Epithelial cell of prostate (primary cell): ENCODE measurements around the gene CSNK1G1.
"Not testable (repeated sequence)": the region's sequence is repeated elsewhere in the genome, so short reads cannot be mapped to it uniquely, and the experiment has no call there.

Experiments used
- DNase-seq: peaks from one replicate; pipeline ENCODE4 v3.0.0-alpha.2; 2011; ENCODE audit warnings: low read depth, low spot score
- H3K27ac ChIP-seq: fragments of 450-650 bp; 2 replicates; pipeline ENCODE4 v1.5.1; 2017; ENCODE audit warnings: mild to moderate bottlenecking

CSNK1G1 gene

DNA sequence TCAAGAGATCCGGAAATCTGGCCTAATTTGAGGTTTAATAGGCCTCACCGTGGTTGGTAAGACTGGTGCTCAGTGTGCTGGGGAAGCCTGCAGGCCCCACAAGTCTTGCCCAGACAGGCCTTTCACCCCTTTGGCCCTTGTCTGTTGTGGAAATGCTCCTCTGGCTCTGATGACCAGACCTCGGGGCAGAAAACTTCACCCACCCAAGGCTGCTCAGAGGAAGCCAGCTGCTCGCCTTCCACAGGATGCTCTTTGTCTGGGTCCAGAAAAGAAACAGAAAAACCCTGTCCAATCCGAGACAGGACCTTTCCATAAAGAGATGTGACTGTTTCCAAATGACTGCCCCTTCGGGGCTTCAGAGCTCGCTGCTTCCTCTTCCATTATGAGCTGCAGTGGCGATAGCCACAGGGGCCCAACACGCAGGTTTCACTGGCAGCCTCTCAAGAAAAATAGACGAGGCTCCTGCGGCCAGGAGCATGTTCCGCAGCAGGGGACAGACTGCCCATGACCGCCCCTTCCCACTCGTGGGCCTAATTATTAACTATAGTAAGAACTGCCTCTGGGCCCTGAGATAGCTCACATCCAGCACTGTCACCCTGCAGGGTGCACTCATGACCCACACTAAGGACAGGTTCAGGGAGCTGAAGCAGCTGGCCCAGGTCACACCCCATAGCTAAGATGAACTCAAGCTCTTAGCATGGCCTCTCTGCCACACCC, 211.2 kb downstream of the CSNK1G1 start:
- no peak for DNase-seq
- no peak overlapping the region for H3K27ac ChIP-seq

DNA sequence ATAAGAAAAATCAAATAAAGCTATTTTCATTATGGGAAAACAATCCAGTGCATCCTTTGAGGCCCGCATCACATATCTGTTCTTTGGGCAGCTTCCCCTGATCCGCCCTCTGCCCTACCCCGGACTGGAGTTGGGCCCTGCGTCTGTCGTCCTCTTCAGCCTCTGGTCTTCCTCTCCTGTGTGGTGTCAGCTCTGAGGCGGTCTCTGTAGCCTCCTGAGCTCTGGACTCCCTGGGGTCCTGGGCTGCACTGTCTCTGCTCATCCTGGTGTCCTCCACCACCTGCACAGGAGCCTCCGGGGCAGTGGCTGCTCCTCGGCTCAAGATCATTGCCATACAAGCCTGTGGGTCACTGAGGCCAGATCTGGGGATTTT, 211.8 kb downstream of the CSNK1G1 start:
- no peak overlapping the region for H3K27ac ChIP-seq

DNA sequence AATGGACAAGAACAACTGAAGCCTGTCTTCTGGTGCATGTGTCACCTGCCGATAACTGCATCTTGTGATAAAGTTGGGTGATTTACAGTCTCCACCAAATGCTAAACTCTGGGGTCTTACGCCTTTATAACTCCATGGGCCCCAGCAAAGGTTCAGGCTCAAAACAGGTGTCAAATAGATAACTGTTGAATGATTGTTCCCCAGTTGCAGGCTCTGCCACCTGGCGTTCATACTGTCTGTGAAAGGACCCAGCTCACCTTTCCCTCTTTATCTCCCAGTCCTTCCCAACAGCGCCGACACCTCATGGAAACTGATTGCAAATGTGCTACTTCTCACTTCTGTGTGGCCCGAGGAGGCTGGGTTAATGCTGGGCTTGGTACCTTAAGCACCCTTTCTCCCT, 212.7 kb downstream of the CSNK1G1 start:
- no peak overlapping the region for H3K27ac ChIP-seq

More for the DNA sequence above, 211.8 kb downstream of the CSNK1G1 start:
- no peak for DNase-seq

DNA sequence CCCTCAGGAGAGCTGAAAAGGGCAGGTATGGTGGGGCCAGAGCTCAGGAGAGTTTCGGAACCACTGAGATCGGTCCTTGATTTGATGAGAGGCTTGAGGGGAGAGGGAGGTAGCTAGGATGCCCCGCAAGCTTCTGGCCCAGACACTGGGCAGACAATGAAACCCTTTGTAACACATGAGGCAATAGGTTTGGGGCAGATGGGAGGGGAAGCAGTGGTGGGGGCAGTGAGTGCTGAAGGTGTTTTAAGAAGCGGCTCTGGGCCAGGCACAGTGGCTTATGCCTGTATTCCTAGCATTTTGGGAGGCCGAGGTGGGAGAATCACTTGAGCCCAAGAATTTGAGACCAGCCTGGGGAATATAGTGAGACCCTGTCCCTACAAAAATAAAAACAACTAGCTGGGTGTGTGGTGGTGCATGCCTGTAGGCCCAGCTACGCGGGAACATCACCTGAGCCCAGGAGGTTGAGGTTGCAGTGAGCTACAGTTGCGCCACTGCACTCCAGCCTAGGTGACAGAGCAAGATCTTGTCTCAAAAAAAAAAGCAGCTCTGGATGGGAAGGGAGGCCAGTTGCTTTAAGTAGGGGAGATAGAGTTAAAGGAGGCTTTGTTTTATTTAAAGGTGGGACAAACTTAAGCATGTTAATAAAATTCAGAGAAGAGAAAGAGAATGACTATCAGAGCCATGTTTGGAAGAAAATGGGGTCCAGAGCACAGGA, 214.0 kb downstream of the CSNK1G1 start:
- H3K27ac ChIP-seq: no peak overlapping the region
- no peak for DNase-seq

More for the DNA sequence above, 212.7 kb downstream of the CSNK1G1 start:
- DNase-seq: no peak

DNA sequence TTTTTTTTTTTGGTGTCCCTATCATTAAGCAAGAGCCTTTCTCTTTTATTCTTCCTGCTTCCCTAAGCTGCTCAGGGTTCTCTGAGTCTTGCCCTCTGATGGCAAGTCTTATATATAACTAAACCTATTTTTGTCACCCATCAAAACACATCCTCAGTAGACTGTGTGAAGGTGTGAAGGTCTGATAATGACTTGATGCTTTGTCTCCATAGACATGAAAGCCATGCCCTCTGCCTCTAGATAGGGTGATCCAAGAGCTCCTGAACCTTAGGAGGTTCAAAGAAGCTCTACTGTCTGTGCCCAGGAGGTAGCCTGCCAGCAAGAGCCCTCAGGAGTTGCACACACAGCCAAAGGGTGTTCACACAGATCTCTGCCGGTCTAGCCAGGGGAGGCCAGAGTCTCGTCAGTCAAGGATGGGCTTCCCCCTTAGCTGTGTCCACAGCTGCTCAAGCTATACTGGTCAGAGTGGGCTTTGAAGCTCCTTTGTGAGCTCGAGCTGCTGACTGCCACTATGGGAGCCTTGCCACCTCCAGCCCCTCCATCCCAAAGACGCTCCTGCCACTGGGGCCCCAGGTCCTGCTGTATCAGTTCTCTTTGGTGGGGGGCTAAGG, 217.5 kb downstream of the CSNK1G1 start:
- no peak overlapping the region for H3K27ac ChIP-seq
- no peak for DNase-seq

DNA sequence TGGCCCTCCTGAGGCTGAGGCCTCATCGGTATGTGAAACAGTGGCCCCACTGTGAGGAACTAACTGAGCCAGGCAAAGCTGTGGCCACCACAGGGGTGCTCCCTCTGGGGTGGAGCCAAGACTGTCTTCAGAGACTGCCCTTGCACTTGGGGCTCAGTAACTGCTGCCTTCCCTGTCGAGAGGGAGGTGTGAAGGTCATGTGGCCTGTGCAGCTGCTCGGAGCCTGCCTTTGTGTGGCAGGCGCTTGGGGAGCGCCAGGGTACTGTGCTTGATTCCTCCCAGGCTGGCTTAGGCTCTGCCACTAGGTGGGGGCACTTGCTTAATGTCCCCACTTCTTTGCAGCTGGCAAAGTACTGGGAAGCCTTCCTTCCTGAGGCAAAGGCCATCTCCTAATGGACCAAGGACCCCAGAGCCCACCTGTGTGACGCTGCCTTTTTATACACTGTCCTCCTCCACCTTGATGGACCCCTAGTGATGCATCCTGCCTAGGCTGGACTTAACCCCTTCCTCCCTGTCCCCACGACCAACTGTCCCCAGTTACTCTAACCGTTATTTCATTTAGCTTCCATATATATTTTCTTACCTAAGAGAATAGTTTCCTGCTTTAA, 218.6 kb downstream of the CSNK1G1 start:
- no peak overlapping the region for H3K27ac ChIP-seq
- no peak for DNase-seq

DNA sequence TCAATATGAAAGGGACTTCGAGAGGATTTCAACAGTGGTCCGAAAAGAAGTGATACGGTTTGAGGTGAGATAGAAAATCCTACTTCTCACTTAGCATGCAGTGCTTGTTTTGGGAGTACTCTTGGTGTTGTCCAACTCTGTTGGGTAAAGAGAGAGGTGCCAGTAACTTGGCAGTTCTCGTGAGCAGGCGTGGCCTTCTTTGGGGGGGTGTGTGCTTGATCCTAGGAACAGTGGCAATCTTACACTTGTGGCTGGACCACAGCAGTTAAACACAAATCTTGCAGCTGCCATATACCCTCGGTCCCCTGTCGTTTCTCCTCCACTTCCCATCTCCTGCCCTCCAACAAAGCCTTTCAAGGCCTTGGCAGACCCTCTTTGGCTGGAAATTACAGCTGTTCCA, 219.6 kb downstream of the CSNK1G1 start:
- no peak for DNase-seq
- no peak overlapping the region for H3K27ac ChIP-seq

DNA sequence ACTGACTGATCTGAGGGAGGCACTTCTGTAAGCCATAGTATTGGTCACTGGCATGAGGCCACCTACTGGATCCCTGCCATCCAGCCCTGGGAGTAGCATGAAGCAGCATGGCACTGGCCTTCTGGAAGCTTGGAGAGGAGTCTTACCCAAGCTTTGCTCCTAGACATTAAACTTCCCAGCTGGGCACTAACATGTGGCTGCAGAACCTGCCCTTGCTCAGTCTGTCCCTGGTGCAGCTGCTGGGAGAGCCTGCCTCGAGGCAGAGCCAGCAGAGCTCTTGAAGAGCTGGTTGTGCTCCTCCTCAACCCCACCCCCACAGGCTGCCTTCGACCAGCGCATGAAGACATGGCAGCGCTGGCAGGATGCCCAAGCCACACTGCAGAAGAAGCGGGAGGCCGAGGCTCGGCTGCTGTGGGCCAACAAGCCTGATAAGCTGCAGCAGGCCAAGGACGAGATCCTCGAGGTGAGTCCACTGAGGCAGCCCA, 221.6 kb downstream of the CSNK1G1 start:
- DNase-seq: no peak
- H3K27ac ChIP-seq: no peak overlapping the region

DNA sequence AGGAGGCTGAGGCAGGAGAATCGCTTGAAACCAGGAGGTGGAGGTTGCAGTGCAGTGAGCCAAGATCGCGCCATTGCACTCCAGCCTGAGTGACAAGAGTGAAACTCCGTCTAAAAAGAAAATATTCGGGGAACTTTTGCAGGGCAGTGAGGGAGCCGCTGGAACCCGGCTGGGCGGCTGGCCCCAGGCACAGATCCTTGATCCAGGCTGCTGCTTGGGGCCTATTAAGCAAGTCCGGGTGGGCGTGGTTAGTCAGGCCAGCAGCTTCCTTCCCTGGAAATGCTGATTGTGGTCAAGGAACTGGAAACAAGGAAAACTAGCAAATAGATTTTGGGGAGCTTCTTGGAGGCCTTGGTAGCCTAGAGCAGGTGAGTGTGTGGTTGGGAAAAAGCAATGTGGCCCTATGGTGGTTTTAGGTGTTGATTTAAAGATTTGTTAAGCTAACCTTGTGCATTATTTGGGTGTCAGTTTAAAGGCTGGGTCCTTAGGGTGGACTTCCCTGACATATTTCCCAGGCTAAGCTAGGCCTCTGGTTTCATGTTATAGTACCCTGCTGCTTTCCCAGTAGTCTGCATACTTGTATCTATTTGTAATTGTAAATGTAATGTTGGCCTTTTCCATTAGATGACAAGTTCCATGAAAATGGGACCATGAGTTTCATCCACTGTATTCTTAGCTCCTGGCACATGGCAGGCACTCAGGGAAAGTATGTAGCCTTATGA, 222.2 kb downstream of the CSNK1G1 start:
- H3K27ac ChIP-seq: no peak overlapping the region
- DNase-seq: no peak

DNA sequence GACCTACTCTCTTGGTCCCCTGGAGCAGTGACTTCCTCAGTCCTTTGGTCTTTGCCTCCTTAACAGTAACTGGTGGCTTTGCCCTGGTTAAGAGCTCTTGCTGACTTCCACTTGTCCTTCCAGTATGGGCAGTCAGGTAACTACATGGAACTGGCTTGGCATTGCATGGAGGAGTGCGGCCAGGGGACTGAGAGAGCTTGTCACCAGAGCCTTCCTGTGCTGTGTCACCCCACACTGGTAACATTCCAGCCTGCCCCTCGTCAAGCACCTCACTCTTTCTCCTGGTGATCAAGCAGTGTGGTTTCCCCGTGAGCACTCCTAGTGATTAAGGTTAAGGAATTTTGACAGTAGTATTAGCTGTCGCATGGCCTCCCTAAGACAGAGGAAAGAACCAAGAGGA, 223.8 kb downstream of the CSNK1G1 start:
- no peak overlapping the region for H3K27ac ChIP-seq
- no peak for DNase-seq

DNA sequence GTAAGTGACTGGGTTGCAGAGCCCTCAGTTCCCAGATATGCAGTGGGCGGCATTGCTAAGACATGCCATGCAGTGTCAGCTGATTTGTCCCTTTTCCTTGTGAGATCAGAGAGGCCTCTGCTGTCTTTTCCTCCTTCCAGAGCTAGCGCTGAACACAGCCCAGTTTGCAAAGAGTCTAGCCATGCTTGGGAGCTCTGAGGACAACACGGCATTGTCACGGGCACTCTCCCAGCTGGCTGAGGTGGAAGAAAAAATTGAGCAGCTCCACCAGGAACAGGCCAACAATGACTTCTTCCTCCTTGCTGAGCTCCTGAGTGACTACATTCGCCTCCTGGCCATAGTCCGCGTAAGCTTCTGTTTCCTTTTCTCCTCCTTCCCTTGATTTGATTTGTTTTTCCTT, 224.4 kb downstream of the CSNK1G1 start:
- DNase-seq: no peak
- no peak overlapping the region for H3K27ac ChIP-seq

DNA sequence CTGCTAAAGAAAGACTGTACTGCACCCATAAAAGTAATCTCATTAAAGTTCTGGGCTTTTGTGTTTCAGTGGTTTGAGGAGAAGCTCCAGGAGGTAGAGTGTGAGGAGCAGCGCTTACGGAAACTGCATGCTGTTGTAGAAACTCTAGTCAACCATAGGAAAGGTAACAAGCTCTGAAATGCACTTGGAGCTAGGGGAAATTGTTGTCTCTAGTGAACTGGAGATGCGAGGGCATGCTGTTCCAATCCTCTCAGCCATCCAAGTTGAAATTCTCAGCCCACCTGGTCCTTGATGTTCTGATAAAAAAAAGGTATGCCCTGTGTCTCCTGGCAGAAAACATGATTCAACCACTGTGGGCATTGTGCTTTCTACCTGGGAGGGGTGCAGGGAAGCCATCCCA, 225.8 kb downstream of the CSNK1G1 start:
- DNase-seq: no peak
- H3K27ac ChIP-seq: no peak overlapping the region

DNA sequence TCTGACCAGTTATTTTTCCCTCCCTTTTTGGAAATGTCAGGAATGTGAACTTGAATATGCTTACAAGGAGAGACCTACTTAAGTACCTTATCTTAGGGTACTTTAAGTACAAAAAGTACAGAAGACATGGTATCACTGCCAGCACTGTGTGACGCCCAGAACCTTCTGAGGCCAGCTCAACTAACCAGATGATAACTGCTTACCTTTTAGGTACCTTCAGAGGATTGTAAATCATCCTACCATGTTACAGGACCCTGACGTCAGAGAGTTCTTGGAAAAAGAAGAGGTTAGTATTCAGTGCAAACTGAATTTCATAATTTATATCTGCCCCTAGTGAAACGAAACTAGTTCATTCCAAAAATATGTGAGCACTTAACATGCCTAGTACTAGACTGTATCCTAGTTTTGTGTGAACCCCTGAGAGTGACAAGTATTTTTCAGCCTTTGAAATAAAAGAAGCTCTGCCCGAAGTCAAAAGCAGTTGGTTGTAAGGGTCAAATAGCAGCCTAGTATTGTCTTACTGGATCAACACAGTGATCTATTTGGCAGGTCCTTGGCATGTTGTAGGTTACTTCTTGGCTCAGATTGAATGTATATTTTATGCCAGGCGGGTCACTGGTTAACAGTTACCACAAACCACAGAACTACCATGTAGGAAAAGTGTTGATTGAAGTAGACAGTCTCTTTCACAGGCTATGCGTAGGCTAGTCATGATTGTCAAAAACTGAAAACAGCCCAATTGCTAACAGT, 228.3 kb downstream of the CSNK1G1 start:
- DNase-seq: no peak
- H3K27ac ChIP-seq: no peak overlapping the region

DNA sequence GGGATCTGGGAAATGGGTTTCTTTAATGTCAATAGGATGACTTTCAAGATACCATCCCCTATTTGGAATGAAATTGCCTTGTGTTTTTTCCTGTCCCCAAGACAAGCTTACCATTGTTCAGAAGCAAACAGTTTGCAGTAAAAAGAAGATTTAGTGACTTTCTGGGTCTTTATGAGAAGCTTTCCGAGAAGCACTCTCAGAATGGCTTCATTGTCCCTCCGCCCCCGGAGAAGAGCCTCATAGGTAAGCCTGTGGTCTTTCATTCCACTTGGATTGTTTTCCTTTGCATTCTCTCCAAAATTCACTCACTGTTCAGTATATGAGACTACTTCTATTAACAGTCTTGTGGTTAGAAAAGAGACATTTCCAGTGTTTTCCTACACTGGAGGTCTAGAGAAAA, 230.0 kb downstream of the CSNK1G1 start:
- no peak overlapping the region for H3K27ac ChIP-seq
- no peak for DNase-seq

DNA sequence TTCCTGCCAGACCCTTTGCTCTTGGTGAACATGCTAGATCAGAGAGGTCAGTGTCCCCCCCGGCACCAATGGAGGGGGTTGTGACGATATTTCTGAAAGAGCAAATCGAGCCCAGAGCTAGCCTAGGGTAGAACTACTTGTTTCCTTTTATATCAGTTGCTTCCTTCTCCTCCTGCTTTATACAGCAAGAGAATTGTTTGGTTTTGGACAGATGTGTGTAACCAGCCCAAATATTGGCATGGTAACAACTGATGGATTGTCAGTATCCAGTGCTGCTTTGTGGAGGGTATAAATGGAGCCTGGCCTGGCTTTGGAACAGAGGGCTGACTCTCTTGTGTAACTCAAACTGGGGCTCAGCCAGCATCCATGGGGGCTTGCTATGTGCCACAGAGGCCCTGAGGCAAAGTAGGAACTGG, 233.0 kb downstream of the CSNK1G1 start:
- no peak for DNase-seq
- H3K27ac ChIP-seq: no peak overlapping the region

DNA sequence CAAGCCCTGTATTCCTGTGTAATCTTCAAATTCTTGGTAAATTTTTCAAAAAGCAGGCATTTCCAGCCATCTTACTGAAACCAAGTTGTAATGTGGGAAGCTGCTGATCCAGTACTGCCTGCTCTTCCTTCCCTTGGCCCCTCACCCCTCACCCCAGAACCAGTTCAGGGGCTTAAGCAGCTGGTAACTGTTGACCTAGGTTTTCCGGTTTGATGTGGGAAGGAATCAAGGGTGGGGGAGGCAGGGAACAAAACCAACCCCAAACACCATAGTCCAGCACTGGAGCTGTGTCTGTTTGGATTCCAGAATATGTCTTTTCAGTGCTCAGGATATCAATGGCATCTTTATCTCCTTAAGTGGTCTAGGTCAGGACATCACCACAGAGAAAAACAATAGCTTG, 233.5 kb downstream of the CSNK1G1 start:
- no peak overlapping the region for H3K27ac ChIP-seq
- DNase-seq: no peak

DNA sequence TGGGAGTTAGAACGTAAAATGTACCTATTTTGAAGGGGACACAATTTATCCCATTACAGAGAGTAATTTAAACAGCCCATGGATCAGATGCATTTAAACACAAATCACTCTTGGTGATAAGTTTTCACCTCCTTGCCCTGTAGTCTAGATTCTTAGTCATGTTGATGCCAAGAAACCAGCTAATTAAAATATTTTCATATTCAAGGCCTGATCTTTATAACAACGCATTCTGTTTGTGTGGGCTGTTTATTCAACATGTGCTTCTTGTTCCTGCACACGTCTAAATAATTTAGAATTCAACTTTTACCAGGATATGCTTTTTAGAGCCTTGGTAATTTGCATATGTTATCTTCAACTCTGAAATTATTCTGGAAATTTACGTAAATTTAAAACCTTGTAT, 234.4 kb downstream of the CSNK1G1 start:
- DNase-seq: no peak
- no peak overlapping the region for H3K27ac ChIP-seq

DNA sequence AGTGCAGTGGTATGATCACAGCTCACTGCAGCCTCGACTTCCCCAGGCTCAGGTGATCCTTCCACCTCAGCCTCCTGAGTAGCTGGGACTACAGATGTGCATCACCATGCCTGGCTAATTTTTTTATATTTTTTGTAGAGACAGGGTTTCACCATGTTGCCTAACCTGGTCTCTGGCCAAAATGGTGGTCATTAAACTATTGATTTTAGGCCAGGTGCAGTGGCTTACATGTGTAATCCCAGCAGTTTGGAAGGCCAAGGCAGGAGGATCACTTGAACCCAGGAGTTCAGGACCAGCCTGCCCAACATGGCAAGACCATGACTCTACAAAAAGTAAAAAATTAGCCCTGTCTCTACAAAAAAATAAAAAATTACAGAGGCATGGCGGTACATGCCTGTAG, 235.7 kb downstream of the CSNK1G1 start:
- H3K27ac ChIP-seq, DNase-seq: not testable (repeated sequence)

DNA sequence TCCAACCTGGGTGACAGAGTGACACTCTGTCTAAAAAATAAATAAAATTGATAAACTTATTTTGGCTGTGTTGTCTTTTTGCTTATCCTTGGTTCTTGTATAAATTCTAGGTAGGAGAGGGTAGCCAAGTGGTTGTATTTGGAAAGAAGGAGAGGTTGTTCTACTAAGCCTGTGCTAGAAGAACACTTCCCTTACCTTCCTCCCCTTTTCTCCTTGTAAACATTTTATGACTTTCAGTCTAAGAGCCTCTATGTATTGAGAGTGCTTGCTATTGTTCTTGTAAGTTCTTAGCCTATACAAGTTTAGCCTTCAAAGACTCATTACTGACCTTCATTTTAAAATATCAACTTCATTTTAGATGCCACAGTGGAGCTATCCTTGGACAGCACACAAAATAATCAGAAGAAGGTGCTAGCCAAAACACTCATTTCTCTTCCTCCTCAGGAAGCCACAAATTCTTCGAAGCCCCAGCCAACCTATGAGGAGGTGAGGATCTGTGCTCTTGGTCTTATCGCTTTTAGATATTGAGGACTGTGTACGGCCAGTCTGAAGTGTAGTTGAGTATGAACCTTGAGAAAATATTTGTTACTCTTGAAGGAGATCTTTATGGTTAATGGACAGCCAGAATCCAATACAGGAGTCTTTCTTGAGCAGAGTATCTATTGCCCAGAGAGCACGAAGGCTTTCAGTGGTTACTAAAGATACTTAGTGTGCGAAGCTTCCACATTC, 238.1 kb downstream of the CSNK1G1 start:
- DNase-seq: no peak

More for the DNA sequence above, 238.1 kb downstream of the CSNK1G1 start:
- H3K27ac ChIP-seq: no peak overlapping the region
